Upper lobe of left lung (tissue), 6 donors: Measurements from ENCODE around the gene SLC9A4. TPM values are rescaled to one million over a fixed set of nuclear protein-coding genes. Genes with fewer than 3 reads are reported as not detected.
A peak's percentile ranks its signal among the peaks of the same experiment; 100 is the strongest.

ENCODE experiments used
- ATAC-seq, 2 donors: fragments of 200-7000 bp; cut with Tn5 transposase; one replicate each; pipeline ENCODE4 v1.9.1; 2022; ENCODE audit warnings: mild to moderate bottlenecking in 2 of 2, moderate library complexity in 2 of 2; ENCODE audit not compliant: low FRiP score in 2 of 2
- DNase-seq, 2 donors: peaks; one replicate each; pipeline ENCODE4 v3.0.0-alpha.2; 2019 to 2020
- H3K27ac ChIP-seq, 4 donors: fragments of 200-600 bp; sonication (generic); one replicate each; pipeline ENCODE4 v1.5.1; 2016 to 2019
- H3K27me3 ChIP-seq, 4 donors: fragments of 200-600 bp; sonication (generic); one replicate each; pipeline ENCODE4 v1.5.1; 2017 to 2019
- H3K36me3 ChIP-seq, 4 donors: fragments of 200-600 bp; sonication (generic); one replicate each; pipeline ENCODE4 v1.5.1; 2016 to 2019
- H3K4me1 ChIP-seq, 4 donors: fragments of 200-600 bp; sonication (generic); one replicate each; pipeline ENCODE4 v1.5.1; 2018 to 2019
- H3K4me3 ChIP-seq, 4 donors: fragments of 200-600 bp; sonication (generic); one replicate each; pipeline ENCODE4 v1.5.1; 2017 to 2019; ENCODE audit warnings: mild to moderate bottlenecking in 2 of 4, moderate library complexity in 1 of 4
- H3K9me3 ChIP-seq, 4 donors: fragments of 200-600 bp; sonication (generic); one replicate each; pipeline ENCODE4 v1.5.1; 2018 to 2019
- CTCF ChIP-seq, 6 experiments: fragments of 450-650 bp in 4 of 6; fragments of 200-600 bp in 2 of 6; sonication (generic) in 2 of 6; IDR thresholded peaks; one replicate each; pipeline ENCODE4 v1.5.1; 2016 to 2019; ENCODE audit warnings: antibody characterized with exemption in 6 of 6
- EP300 ChIP-seq, 4 donors: sonication (generic); formaldehyde crosslinking; IDR thresholded peaks; one replicate each; pipeline ENCODE4 v1.5.1; 2017; ENCODE audit warnings: antibody characterized with exemption in 4 of 4, control low read depth in 2 of 4
- POLR2A ChIP-seq, 4 donors: fragments of 450-650 bp; IDR thresholded peaks; one replicate each; pipeline ENCODE4 v1.5.1; 2016 to 2017; ENCODE audit warnings: antibody characterized with exemption in 4 of 4, mild to moderate bottlenecking in 2 of 4
- POLR2AphosphoS5 ChIP-seq, 2 donors: sonication (generic); formaldehyde crosslinking; IDR thresholded peaks; one replicate each; pipeline ENCODE4 v1.5.1; 2017; ENCODE audit warnings: antibody characterized with exemption in 2 of 2
- WGBS, 2 donors: methylation state at CpG; one replicate each; pipeline ENCODE4 v1.1.5; 2017 to 2018; 5-methylcytosine and 5-hydroxymethylcytosine counted together
- total RNA-seq, 6 donors: library from RNA; depleted of rRNA in 4 of 6; stranded (reverse); fragments of >200 nt in 4 of 6; gene quantifications; one replicate each; pipeline versions ENCODE4 v1.1.0 to v1.2.1, GENCODE V29; 2016 to 2021
- donor health status: DM: no; HTN: no; CAD: no; lungs with moderate emphysema.
- donor health status: DM: no; HTN: yes; CAD: no; lungs with severe emphysema.

Gene SLC9A4
- total RNA-seq, 6 donors from 2014 or later, result not detected

GRCh38 chr2:102434655-102435381, 38.2 kb upstream of the SLC9A4 start:
- 90 to 95% methylated on average over 2 of the region's 2 CpGs for WGBS, 2 donors
- DNase-seq, result no peak
- Histone ChIP-seq H3K9me3 (no peaks in the 10 kb centered on the region), H3K36me3 (no peaks in the 10 kb centered on the region), H3K27ac (no peak overlapping the region), H3K4me3 (no peak overlapping the region), H3K27me3 (no peaks in the 10 kb centered on the region), H3K4me1 (peaks cover 0 to 12% (median 7%) of the 10 kb centered on the region in 4 donors)
- no peak for ATAC-seq
- TF ChIP-seq POLR2A (IDR thresholded peaks at IDR 0.05) (no peak), POLR2AphosphoS5 (IDR thresholded peaks at IDR 0.05) (no peak), EP300 (IDR thresholded peaks at IDR 0.05) (no peak), CTCF (IDR thresholded peaks at IDR 0.05) (no peak)

- Histone ChIP-seq H3K27ac (peak overlapping the region in 1 of 4 donors; percentile 64), H3K4me3 (no peak overlapping the region), H3K36me3 (no peaks in the 10 kb centered on the region), H3K27me3 (no peaks in the 10 kb centered on the region), H3K4me1 (peaks cover 0 to 12% (median 7%) of the 10 kb centered on the region in 4 donors), H3K9me3 (no peaks in the 10 kb centered on the region)
- TF ChIP-seq POLR2A (IDR thresholded peaks at IDR 0.05) (no peak), CTCF (IDR thresholded peaks at IDR 0.05) (no peak), POLR2AphosphoS5 (IDR thresholded peaks at IDR 0.05) (no peak), EP300 (IDR thresholded peaks at IDR 0.05) (no peak)
- WGBS, 2 donors, result 74 to 87% methylated on average over 2 of the region's 2 CpGs
- no peak for ATAC-seq
- no peak for DNase-seq
Observed at GRCh38 chr2:102435741-102436140, 37.3 kb upstream of the SLC9A4 start.

GRCh38 chr2:102436323-102436722, 36.7 kb upstream of the SLC9A4 start:
- no peaks in the 10 kb centered on the region for H3K27me3 ChIP-seq
- no peaks in the 10 kb centered on the region for H3K9me3 ChIP-seq
- no peak for DNase-seq
- no peak for ATAC-seq
- peaks cover 0 to 12% (median 7%) of the 10 kb centered on the region in 4 donors for H3K4me1 ChIP-seq
- H3K4me3 ChIP-seq, result no peak overlapping the region
- peak overlapping the region in 1 of 4 donors; percentile 64 for H3K27ac ChIP-seq
- WGBS, 2 donors, result 16 to 22% methylated on average over 3 of the region's 3 CpGs
- no peaks in the 10 kb centered on the region for H3K36me3 ChIP-seq
- TF ChIP-seq POLR2A (IDR thresholded peaks at IDR 0.05) (no peak), EP300 (IDR thresholded peaks at IDR 0.05) (no peak), POLR2AphosphoS5 (IDR thresholded peaks at IDR 0.05) (no peak), CTCF (IDR thresholded peaks at IDR 0.05) (no peak)

GRCh38 chr2:102437122-102437521, 35.9 kb upstream of the SLC9A4 start:
- Histone ChIP-seq H3K4me3 (no peak overlapping the region), H3K9me3 (no peaks in the 10 kb centered on the region), H3K27ac (peak overlapping the region in 1 of 4 donors; percentile 64), H3K27me3 (no peaks in the 10 kb centered on the region), H3K36me3 (no peaks in the 10 kb centered on the region), H3K4me1 (peaks cover 0 to 12% (median 7%) of the 10 kb centered on the region in 4 donors)
- DNase-seq (no peak), ATAC-seq (no peak)
- WGBS, 2 donors, result 88 to 92% methylated on average over 4 of the region's 4 CpGs
- TF ChIP-seq CTCF (IDR thresholded peaks at IDR 0.05), result no peak
- no peak for TF ChIP-seq EP300 (IDR thresholded peaks at IDR 0.05)
- no peak for TF ChIP-seq POLR2A (IDR thresholded peaks at IDR 0.05)
- no peak for TF ChIP-seq POLR2AphosphoS5 (IDR thresholded peaks at IDR 0.05)

- no peak overlapping the region for H3K4me3 ChIP-seq
- TF ChIP-seq POLR2A (IDR thresholded peaks at IDR 0.05), result no peak
- ATAC-seq (no peak), DNase-seq (no peak)
- H3K27ac ChIP-seq, result peak overlapping the region in 1 of 4 donors; percentile 52
- H3K27me3 ChIP-seq, result no peaks in the 10 kb centered on the region
- H3K36me3 ChIP-seq, result no peaks in the 10 kb centered on the region
- H3K9me3 ChIP-seq, result no peaks in the 10 kb centered on the region
- 81 to 91% methylated on average over 3 of the region's 3 CpGs for WGBS, 2 donors
- H3K4me1 ChIP-seq, result peaks cover 0 to 19% (median 12%) of the 10 kb centered on the region in 4 donors
Observed at GRCh38 chr2:102438111-102438510, 34.9 kb upstream of the SLC9A4 start.
